Activated CD8-positive, alpha-beta T cell treated with anti-CD3 and anti-CD28 coated beads for 36 hours (primary cell): Measurements from ENCODE around the gene DNTT. TPM values are rescaled to one million over a fixed set of nuclear protein-coding genes. Genes with fewer than 3 reads are reported as not detected.

Source experiments
- ATAC-seq: fragments of 200-7000 bp; cut with Tn5 transposase; one replicate; pipeline ENCODE4 v1.10.0; 2021; ENCODE audit warnings: mild to moderate bottlenecking, moderate library complexity
- CTCF ChIA-PET: fragments of 350-600 bp; sonication (Branson Sonifier 250); formaldehyde crosslinking; loops from one replicate; lab custom pipeline; 2021; ENCODE audit warnings: antibody characterized with exemption; lab: Charles Lee
- POLR2A ChIA-PET: fragments of 350-600 bp; sonication (Branson Sonifier 250); formaldehyde crosslinking; loops from one replicate; lab custom pipeline; 2021; ENCODE audit warnings: antibody characterized with exemption; lab: Charles Lee
- DNase-seq: peaks from one replicate; pipeline ENCODE4 v3.0.0-alpha.2; 2020
- H3K27ac Mint-ChIP-seq: one replicate; pipeline ENCODE4 v1.8.0; 2021; ENCODE audit warnings: mild to moderate bottlenecking, mixed read lengths
- H3K27me3 Mint-ChIP-seq: one replicate; pipeline ENCODE4 v1.8.0; 2021; ENCODE audit warnings: mixed read lengths
- H3K36me3 Mint-ChIP-seq: one replicate; pipeline ENCODE4 v1.8.0; 2021; ENCODE audit warnings: low read depth, mixed read lengths
- H3K4me1 Mint-ChIP-seq: one replicate; pipeline ENCODE4 v1.8.0; 2021; ENCODE audit warnings: low read depth, mixed read lengths
- H3K4me3 Mint-ChIP-seq: one replicate; pipeline ENCODE4 v1.8.0; 2021; ENCODE audit warnings: mild to moderate bottlenecking, moderate library complexity, mixed read lengths
- H3K9me3 Mint-ChIP-seq: one replicate; pipeline ENCODE4 v1.8.0; 2021; ENCODE audit warnings: mixed read lengths
- intact Hi-C: fragments of 100-400 bp; cut with micrococcal nuclease; formaldehyde crosslinking; loops from one replicate; pipeline ENCODE4 v1.10.0; 2022
- total RNA-seq, 2 experiments: library from RNA; stranded (reverse); gene quantifications; one replicate each; pipeline ENCODE4 v1.2.3, GENCODE V29; 2021
- TF ChIP-seq, protein P1 (sequence below): fragments of 200-600 bp; IDR thresholded peaks from one replicate; pipeline ENCODE4 v1.8.0; 2022; ENCODE audit warnings: antibody characterized with exemption, mild to moderate bottlenecking

The DNTT gene
- total RNA-seq, 2 experiments from 2014 or later = not detected

- ATAC-seq (no peak), DNase-seq (no peak)
- Mint-ChIP-seq H3K36me3 (no peaks in the 10 kb centered on the region), H3K27me3 (peaks cover 5% of the 10 kb centered on the region), H3K27ac (peak overlapping the region; percentile 2), H3K4me1 (peaks cover 41% of the 10 kb centered on the region), H3K9me3 (no peaks in the 10 kb centered on the region), H3K4me3 (no peak overlapping the region)
- ChIA-PET CTCF (interaction anchor here (0.7 to 6.5 kb wide), 6 partner anchors 11 to 602 kb away, joined by 3 to 102 read pairs (median 9); partner anchors contain the start of gene TCTN3), POLR2A (interaction anchor here (0.6 to 0.8 kb wide), 2 partner anchors 35 to 66 kb away, joined by 3 read pairs; no protein-coding TSS in a partner anchor)
- TF ChIP-seq, protein P1, sequence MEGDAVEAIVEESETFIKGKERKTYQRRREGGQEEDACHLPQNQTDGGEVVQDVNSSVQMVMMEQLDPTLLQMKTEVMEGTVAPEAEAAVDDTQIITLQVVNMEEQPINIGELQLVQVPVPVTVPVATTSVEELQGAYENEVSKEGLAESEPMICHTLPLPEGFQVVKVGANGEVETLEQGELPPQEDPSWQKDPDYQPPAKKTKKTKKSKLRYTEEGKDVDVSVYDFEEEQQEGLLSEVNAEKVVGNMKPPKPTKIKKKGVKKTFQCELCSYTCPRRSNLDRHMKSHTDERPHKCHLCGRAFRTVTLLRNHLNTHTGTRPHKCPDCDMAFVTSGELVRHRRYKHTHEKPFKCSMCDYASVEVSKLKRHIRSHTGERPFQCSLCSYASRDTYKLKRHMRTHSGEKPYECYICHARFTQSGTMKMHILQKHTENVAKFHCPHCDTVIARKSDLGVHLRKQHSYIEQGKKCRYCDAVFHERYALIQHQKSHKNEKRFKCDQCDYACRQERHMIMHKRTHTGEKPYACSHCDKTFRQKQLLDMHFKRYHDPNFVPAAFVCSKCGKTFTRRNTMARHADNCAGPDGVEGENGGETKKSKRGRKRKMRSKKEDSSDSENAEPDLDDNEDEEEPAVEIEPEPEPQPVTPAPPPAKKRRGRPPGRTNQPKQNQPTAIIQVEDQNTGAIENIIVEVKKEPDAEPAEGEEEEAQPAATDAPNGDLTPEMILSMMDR = no peak
- intact Hi-C loops = loop anchor here (10.0 kb wide), 1 partner anchor 281 kb away; no protein-coding TSS in a partner anchor
These were observed 8.8 kb upstream of the DNTT start for GRCh38 chr10:96295475-96295874.

DNA sequence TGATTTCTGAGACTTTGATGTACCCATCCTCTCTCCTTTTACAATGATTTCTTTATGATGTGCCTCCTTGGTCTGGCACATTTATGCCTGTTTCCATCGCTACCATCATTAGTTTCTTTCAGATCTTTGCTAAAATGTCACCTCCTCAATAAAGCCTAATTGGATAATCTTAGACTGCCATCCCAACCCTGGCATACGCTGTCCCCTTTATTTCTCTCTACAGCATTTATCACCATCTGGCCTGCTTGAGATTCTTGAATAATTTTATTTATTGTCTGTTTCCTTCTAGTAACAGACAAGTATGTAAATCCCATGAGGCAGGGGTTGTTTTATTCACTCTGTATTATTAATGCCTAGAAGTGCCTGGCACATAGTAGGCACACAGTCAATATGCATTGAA is 6.7 kb upstream of the DNTT start:
- intact Hi-C loops = loop anchor here (10.0 kb wide), 1 partner anchor 283 kb away; no protein-coding TSS in a partner anchor
- peaks cover 52% of the 10 kb centered on the region for H3K4me1 Mint-ChIP-seq
- no peak for ATAC-seq
- H3K9me3 Mint-ChIP-seq = no peaks in the 10 kb centered on the region
- no peak overlapping the region for H3K27ac Mint-ChIP-seq
- no peaks in the 10 kb centered on the region for H3K36me3 Mint-ChIP-seq
- H3K27me3 Mint-ChIP-seq = peaks cover 3% of the 10 kb centered on the region
- H3K4me3 Mint-ChIP-seq = no peak overlapping the region
- no peak for DNase-seq
- ChIA-PET CTCF (no interaction called here), POLR2A (no interaction called here)
- TF ChIP-seq, protein P1 = no peak

DNA sequence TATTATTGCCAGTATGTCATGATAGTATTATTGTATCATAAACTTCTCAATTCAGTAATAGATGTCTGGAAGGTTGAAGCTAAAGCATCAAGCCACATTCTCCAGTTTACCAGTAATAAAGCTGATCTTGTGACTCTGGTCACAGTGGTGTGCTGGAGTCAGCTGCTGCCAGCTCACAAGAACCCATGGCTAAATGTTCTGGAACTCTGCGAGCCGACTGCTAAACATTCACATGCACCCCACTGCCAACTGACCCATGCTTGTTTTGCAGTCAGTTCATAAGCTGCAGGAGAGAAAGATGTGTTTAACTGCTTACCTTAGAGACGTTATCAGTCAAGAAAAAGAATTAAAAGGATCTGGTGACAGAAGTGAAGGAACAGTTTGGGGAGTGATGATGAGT is 5.9 kb upstream of the DNTT start:
- Mint-ChIP-seq H3K27me3 (peaks cover 3% of the 10 kb centered on the region), H3K9me3 (no peaks in the 10 kb centered on the region), H3K4me1 (peaks cover 51% of the 10 kb centered on the region), H3K4me3 (no peak overlapping the region), H3K36me3 (no peaks in the 10 kb centered on the region), H3K27ac (no peak overlapping the region)
- DNase-seq (no peak), ATAC-seq (no peak)
- TF ChIP-seq, protein P1 = no peak
- ChIA-PET CTCF (interaction anchor here (0.8 to 1.1 kb wide), 2 partner anchors 69 to 900 kb away, joined by 3 read pairs; no protein-coding TSS in a partner anchor), POLR2A (no interaction called here)
- intact Hi-C loops = loop anchor here (10.0 kb wide), 1 partner anchor 284 kb away; no protein-coding TSS in a partner anchor

- TF ChIP-seq, protein P1 = no peak
- intact Hi-C loops = loop anchor here (10.0 kb wide), 1 partner anchor 285 kb away; no protein-coding TSS in a partner anchor
- no peaks in the 10 kb centered on the region for H3K27me3 Mint-ChIP-seq
- peak; percentile 21 for DNase-seq
- peak; percentile 12 for ATAC-seq
- CTCF ChIA-PET = interaction anchor here (0.6 to 1.8 kb wide), 5 partner anchors 8 to 70 kb away, joined by 3 to 10 read pairs (median 5); no protein-coding TSS in a partner anchor
- POLR2A ChIA-PET = interaction anchor here (1.1 kb wide), 1 partner anchor 169 kb away, joined by 3 read pairs; the partner anchor contains the start of gene ZNF518A
- H3K27ac Mint-ChIP-seq = peak overlapping the region; percentile 80
- no peaks in the 10 kb centered on the region for H3K36me3 Mint-ChIP-seq
- H3K4me1 Mint-ChIP-seq = peaks cover 52% of the 10 kb centered on the region
- H3K4me3 Mint-ChIP-seq = peak overlapping the region; percentile 47
- H3K9me3 Mint-ChIP-seq = no peaks in the 10 kb centered on the region
These were observed 4.9 kb upstream of the DNTT start for GRCh38 chr10:96299383-96299782.

DNA sequence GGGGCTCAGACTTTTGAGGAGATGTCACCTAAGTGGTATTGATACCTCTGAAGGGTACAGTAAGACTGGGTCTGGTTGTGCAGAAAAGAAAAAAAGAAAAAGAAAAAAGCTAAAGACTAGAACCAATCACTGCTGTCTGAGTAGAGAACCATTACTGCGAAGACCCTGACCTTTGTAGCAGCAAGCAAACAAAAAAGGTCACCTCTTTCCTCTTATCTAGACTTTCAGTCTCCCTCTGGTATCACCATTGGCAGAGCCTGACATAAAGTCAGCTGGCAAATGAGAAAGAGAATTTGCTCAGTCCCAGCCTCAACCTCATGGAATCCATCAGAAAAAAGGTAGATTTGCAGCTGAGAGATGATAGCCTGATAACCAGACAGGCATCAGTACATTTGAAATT is 2.6 kb upstream of the DNTT start:
- CTCF ChIA-PET = interaction anchor here (0.6 to 1.6 kb wide), 3 partner anchors 8 to 1055 kb away, joined by 3 to 5 read pairs (median 4); no protein-coding TSS in a partner anchor
- intact Hi-C loops = no loop called here
- POLR2A ChIA-PET = no interaction called here
- no peaks in the 10 kb centered on the region for H3K27me3 Mint-ChIP-seq
- no peak overlapping the region for H3K27ac Mint-ChIP-seq
- H3K36me3 Mint-ChIP-seq = no peaks in the 10 kb centered on the region
- TF ChIP-seq, protein P1 = no peak
- H3K4me3 Mint-ChIP-seq = no peak overlapping the region
- DNase-seq (no peak), ATAC-seq (no peak)
- H3K9me3 Mint-ChIP-seq = no peaks in the 10 kb centered on the region
- H3K4me1 Mint-ChIP-seq = peaks cover 56% of the 10 kb centered on the region
